H1 (cell line): ENCODE data around the gene HK2. TPM values are rescaled to one million over a fixed set of nuclear protein-coding genes. Genes with fewer than 3 reads are reported as not detected.

Source experiments
- CTCF ChIA-PET: fragments of 300-600 bp; sonication (Branson Sonifier 250); formaldehyde crosslinking; loops from one replicate; lab custom pipeline; 2021; ENCODE audit not compliant: partially characterized antibody; lab: Charles Lee
- POLR2A ChIA-PET: fragments of 300-600 bp; sonication (Branson Sonifier 250); formaldehyde crosslinking; loops from one replicate; lab custom pipeline; 2021; ENCODE audit warnings: inconsistent platforms; ENCODE audit not compliant: partially characterized antibody; lab: Charles Lee
- DNase-seq, 2 experiments: peaks; one replicate each; pipeline versions ENCODE4 v3.0.0 to v3.0.0-alpha.2; 2010 to 2022; ENCODE audit warnings: low spot score in 2 of 2, low read depth in 1 of 2, mixed read lengths in 1 of 2
- FAIRE-seq: peaks from 2 replicates; lab custom pipeline; 2011; peaks lifted over from hg19 to GRCh38; lab: Jason Lieb, UNC
- H2AFZ ChIP-seq: 2 replicates; pipeline ENCODE4 v1.8.1; 2012; ENCODE audit warnings: low read length, inconsistent platforms
- H2AK5ac ChIP-seq: 2 replicates; pipeline ENCODE4 v1.6.1; 2013; ENCODE audit warnings: low read depth, low read length
- H2BK120ac ChIP-seq: replicated peaks from 2 replicates; pipeline ENCODE3; 2013; ENCODE audit warnings: low read depth, low read length, inconsistent platforms
- H2BK12ac ChIP-seq: 2 replicates; pipeline ENCODE4 v1.6.1; 2013; ENCODE audit warnings: low read depth, low read length
- H2BK15ac ChIP-seq: 2 replicates; pipeline ENCODE4 v1.6.1; 2013; ENCODE audit warnings: low read length
- H2BK20ac ChIP-seq: 2 replicates; pipeline ENCODE4 v1.6.1; 2013; ENCODE audit warnings: low read length
- H2BK5ac ChIP-seq: 2 replicates; pipeline ENCODE4 v1.6.1; 2013; ENCODE audit warnings: low read depth, low read length
- H3K14ac ChIP-seq: 2 replicates; pipeline ENCODE4 v1.6.1; 2013; ENCODE audit warnings: inconsistent platforms; ENCODE audit not compliant: insufficient read length
- H3K18ac ChIP-seq: 2 replicates; pipeline ENCODE4 v1.6.1; 2013; ENCODE audit warnings: low read length; ENCODE audit errors: extremely low read depth
- H3K23ac ChIP-seq: 2 replicates; pipeline ENCODE4 v1.6.1; 2013; ENCODE audit warnings: inconsistent platforms; ENCODE audit not compliant: insufficient read length
- H3K23me2 ChIP-seq: 2 replicates; pipeline ENCODE4 v1.6.1; 2013; ENCODE audit warnings: low read depth, low read length
- H3K27ac ChIP-seq: 2 replicates; pipeline ENCODE4 v1.6.1; 2011; ENCODE audit warnings: low read depth, low read length, inconsistent platforms
- H3K27me3 ChIP-seq, 4 experiments: replicated peaks in 1 of 4; 1 replicate in 1 of 4; 2 replicates in 3 of 4; pipeline versions ENCODE4 v1.6.1 to v1.8.1; 2011 to 2013; ENCODE audit warnings: low read length in 3 of 4, mild to moderate bottlenecking in 3 of 4, inconsistent platforms in 2 of 4, mixed read lengths in 2 of 4, moderate library complexity in 1 of 4; ENCODE audit not compliant: control insufficient read depth in 3 of 4, insufficient read depth in 3 of 4; ENCODE audit errors: extremely low read depth in 1 of 4
- H3K36me3 ChIP-seq, 4 experiments: 2 replicates each; pipeline versions ENCODE4 v1.6.1 to v1.8.1; 2011 to 2013; ENCODE audit warnings: mild to moderate bottlenecking in 4 of 4, low read length in 3 of 4, moderate library complexity in 2 of 4, control low read depth in 1 of 4, inconsistent platforms in 1 of 4; ENCODE audit not compliant: insufficient read depth in 4 of 4, control insufficient read depth in 2 of 4
- H3K4ac ChIP-seq: replicated peaks from 2 replicates; pipeline ENCODE3; 2013; ENCODE audit warnings: low read length, low read depth, mixed read lengths, inconsistent platforms; ENCODE audit not compliant: insufficient read length
- H3K4me1 ChIP-seq, 4 experiments: replicated peaks in 1 of 4; 1 replicate in 1 of 4; 2 replicates in 3 of 4; pipeline versions ENCODE4 v1.6.1 to v1.8.1; 2011 to 2013; ENCODE audit warnings: low read length in 3 of 4, inconsistent platforms in 2 of 4, mixed read lengths in 1 of 4; ENCODE audit not compliant: insufficient read depth in 4 of 4, control insufficient read depth in 3 of 4
- H3K4me2 ChIP-seq, 2 experiments: 2 replicates each; pipeline versions ENCODE4 v1.6.1 to v1.8.1; 2011 to 2013; ENCODE audit warnings: low read depth in 2 of 2, low read length in 2 of 2, control low read depth in 1 of 2, inconsistent platforms in 1 of 2, mild to moderate bottlenecking in 1 of 2; ENCODE audit not compliant: insufficient read depth in 1 of 2
- H3K4me3 ChIP-seq, 4 experiments: fragments of 200-600, 300-600 bp in 1 of 4; sonication (generic), shearing (Covaris generic), sonication (Bioruptor Twin) in 1 of 4; 2 replicates each; pipeline versions ENCODE4 v1.5.1 to v1.8.1; 2011 to 2016; ENCODE audit warnings: low read length in 4 of 4, low read depth in 3 of 4, control low read depth in 2 of 4, inconsistent platforms in 2 of 4, mild to moderate bottlenecking in 2 of 4, mixed read lengths in 1 of 4, moderate library complexity in 1 of 4; ENCODE audit not compliant: insufficient read depth in 2 of 4; ENCODE audit errors: extremely low read depth in 1 of 4
- H3K56ac ChIP-seq: replicated peaks from 2 replicates; pipeline ENCODE3; 2013; ENCODE audit warnings: low read depth, mild to moderate bottlenecking, mixed read lengths, low read length, inconsistent platforms; ENCODE audit not compliant: insufficient read length
- H3K79me1 ChIP-seq: 2 replicates; pipeline ENCODE4 v1.6.1; 2013; ENCODE audit warnings: low read depth, low read length, control low read depth
- H3K79me2 ChIP-seq, 2 experiments: 2 replicates each; pipeline versions ENCODE4 v1.6.1 to v1.8.1; 2012 to 2013; ENCODE audit warnings: low read length in 2 of 2, mild to moderate bottlenecking in 2 of 2, inconsistent platforms in 1 of 2; ENCODE audit not compliant: insufficient read depth in 2 of 2, control insufficient read depth in 1 of 2
- H3K9ac ChIP-seq, 4 experiments: replicated peaks in 1 of 4; 1 replicate in 1 of 4; 2 replicates in 3 of 4; pipeline versions ENCODE4 v1.6.1 to v1.8.1; 2011 to 2013; ENCODE audit warnings: low read depth in 3 of 4, low read length in 3 of 4, control low read depth in 2 of 4, mild to moderate bottlenecking in 2 of 4, moderate library complexity in 2 of 4, inconsistent platforms in 1 of 4; ENCODE audit errors: extremely low read depth in 1 of 4
- H3K9me3 ChIP-seq, 2 experiments: 2 replicates each; pipeline versions ENCODE4 v1.6.1 to v1.8.1; 2012 to 2013; ENCODE audit warnings: mild to moderate bottlenecking in 2 of 2, moderate library complexity in 2 of 2, control low read depth in 1 of 2, inconsistent platforms in 1 of 2, low read depth in 1 of 2, low read length in 1 of 2, mixed read lengths in 1 of 2; ENCODE audit not compliant: insufficient read depth in 2 of 2
- H4K20me1 ChIP-seq, 2 experiments: replicated peaks in 1 of 2; 2 replicates each; pipeline versions ENCODE3 to v1.8.1; 2011 to 2013; ENCODE audit warnings: inconsistent platforms in 2 of 2, low read length in 2 of 2, mild to moderate bottlenecking in 1 of 2; ENCODE audit not compliant: insufficient read depth in 2 of 2, control insufficient read depth in 1 of 2
- H4K5ac ChIP-seq: 2 replicates; pipeline ENCODE4 v1.6.1; 2013; ENCODE audit warnings: low read length, low read depth, mixed read lengths, inconsistent platforms; ENCODE audit not compliant: insufficient read length
- H4K8ac ChIP-seq: 2 replicates; pipeline ENCODE4 v1.8.0; 2013; ENCODE audit warnings: mild to moderate bottlenecking, moderate library complexity, low read length, inconsistent platforms; ENCODE audit not compliant: insufficient read depth; ENCODE audit errors: extremely low read depth
- H4K91ac ChIP-seq: replicated peaks from 2 replicates; pipeline ENCODE3; 2013; ENCODE audit warnings: low read length, mixed read lengths, inconsistent platforms; ENCODE audit not compliant: insufficient read length
- CBX5 ChIP-seq: fragments of 300-800, 300-1000 bp; sonication (generic); IDR thresholded peaks from 2 replicates; pipeline ENCODE4 v1.7.1; 2016; ENCODE audit warnings: antibody characterized with exemption, low read length, low read depth
- E2F6 ChIP-seq: IDR thresholded peaks from 2 replicates; pipeline ENCODE4 v1.6.1; 2012; ENCODE audit warnings: inconsistent platforms
- JUND ChIP-seq: IDR thresholded peaks from 2 replicates; pipeline ENCODE4 v1.6.1; 2011; ENCODE audit warnings: mild to moderate bottlenecking, improper control_type of control experiment, low read length
- KDM4A ChIP-seq: IDR thresholded peaks from one replicate; pipeline ENCODE4 v1.7.1; 2012; ENCODE audit warnings: low read depth, mild to moderate bottlenecking, moderate library complexity, low read length, inconsistent platforms; ENCODE audit not compliant: severe bottlenecking
- RBBP5 ChIP-seq: IDR thresholded peaks from 2 replicates; pipeline ENCODE4 v1.7.1; 2012; ENCODE audit warnings: low read depth, mild to moderate bottlenecking, inconsistent platforms, low read length, moderate library complexity, borderline replicate concordance
- WGBS, 2 experiments: shearing (Covaris generic) in 1 of 2; methylation state at CpG; one replicate each; pipeline versions ENCODE4 v1.1.6 to v1.1.7; 2013 to 2015; ENCODE audit warnings: low lambda C conversion rate in 2 of 2, mixed read lengths in 2 of 2, inconsistent platforms in 1 of 2, low coverage in 1 of 2, missing lambda C conversion rate in 1 of 2; ENCODE audit not compliant: insufficient replicate concordance in 2 of 2, insufficient coverage in 1 of 2, insufficient read length in 1 of 2; ENCODE audit errors: extremely low coverage in 1 of 2, missing lambda C conversion rate in 1 of 2; 5-methylcytosine and 5-hydroxymethylcytosine counted together
- polyA plus RNA-seq, 7 experiments: library from polyadenylated mRNA; depleted of rRNA in 3 of 7; stranded (reverse) in 5 of 7; unstranded in 2 of 7; fragments of >200 nt in 5 of 7; fragments of 200-250 nt in 2 of 7; gene quantifications; 1 replicate in 5 of 7; 2 replicates in 1 of 7; 4 replicates in 1 of 7; pipeline versions ENCODE4 v1.2.1 to v1.2.3, GENCODE V29; 2011 to 2013; ENCODE audit warnings: missing spikeins in 2 of 7, mixed read lengths in 2 of 7
- total RNA-seq: library from RNA; stranded (reverse); fragmentation: NEBNext Ultra II Directional; extraction: Animal tissue kit (Norgen Biotek cat#: 25700); gene quantifications from 2 replicates; pipeline ENCODE4 v1.2.1, GENCODE V29; 2021

Gene HK2
- total and polyA plus RNA-seq, 2 of the 8 experiments (the other 6 are each of a cell fraction or from before 2014, with no cell fraction given), result 22.1 to 61.9 TPM

DNA sequence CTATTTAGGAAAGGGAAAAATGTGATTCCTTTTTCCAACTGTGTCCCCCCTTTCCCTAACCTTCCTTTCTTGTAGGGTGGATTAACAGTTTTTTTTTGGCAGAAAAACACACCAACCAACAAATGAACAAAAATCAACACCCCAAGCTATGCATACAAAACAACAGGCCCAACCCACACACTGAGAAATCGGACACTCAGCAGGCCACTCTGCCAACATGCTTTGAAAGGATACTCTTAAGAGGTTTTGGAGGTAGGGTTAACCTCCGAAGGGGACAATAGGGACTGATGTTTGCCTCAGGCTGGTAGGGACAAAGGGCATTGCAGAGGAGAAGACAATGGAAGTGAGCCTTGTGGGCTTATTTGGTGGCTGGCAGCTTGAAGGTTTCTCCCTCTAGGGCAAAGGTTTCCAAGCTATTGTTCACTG is 91.4 kb downstream of the HK2 start:
- Histone ChIP-seq H3K9me3 (no peaks in the 10 kb centered on the region), H3K27me3 (no peaks in the 10 kb centered on the region), H4K91ac (no peak overlapping the region), H3K23ac (no peak overlapping the region), H3K79me1 (no peaks in the 10 kb centered on the region), H3K23me2 (no peaks in the 10 kb centered on the region)
- DNase-seq, result peak in 1 of 2 experiments; percentile 27
- POLR2A ChIA-PET, result interaction anchor here (1.0 kb wide), 1 partner anchor 10 kb away, joined by 4 read pairs; no protein-coding TSS in a partner anchor
- TF ChIP-seq RBBP5 (no peak), KDM4A (no peak), JUND (no peak), E2F6 (no peak), CBX5 (no peak)
- TF ChIP-seq, all 59 proteins: peak for 0
- Histone ChIP-seq H3K14ac (no peak overlapping the region), H2BK120ac (no peak overlapping the region), H3K4me2 (no peak overlapping the region), H2AFZ (peak overlapping the region; percentile 55; the same call in 1 of the 2 replicates), H4K5ac (no peak overlapping the region), H3K36me3 (no peaks in the 10 kb centered on the region), H2BK15ac (no peak overlapping the region), H2BK12ac (no peak overlapping the region), H3K4ac (no peak overlapping the region), H2AK5ac (no peak overlapping the region), H3K56ac (no peak overlapping the region), H4K8ac (no peak overlapping the region), H3K9ac (no peak overlapping the region), H3K18ac (no peak overlapping the region), H4K20me1 (no peaks in the 10 kb centered on the region), H2BK20ac (no peak overlapping the region), H3K27ac (no peak overlapping the region), H3K4me1 (no peaks in the 10 kb centered on the region), H2BK5ac (no peak overlapping the region), H3K79me2 (no peaks in the 10 kb centered on the region), H3K4me3 (no peak overlapping the region)
- WGBS, 2 experiments, result 83% methylated on average over 2 of the region's 2 CpGs; no CpG with 5 or more reads in 1 of the 2 experiments
- CTCF ChIA-PET, result interaction anchor here (0.6 to 1.5 kb wide), 4 partner anchors 16 to 706 kb away, joined by 3 to 5 read pairs (median 3); no protein-coding TSS in a partner anchor
- FAIRE-seq, result no peak
